K562 (cell line): Measurements from ENCODE around the gene ASMT. TPM values are rescaled to one million over a fixed set of nuclear protein-coding genes. Genes with fewer than 3 reads are reported as not detected.

ENCODE experiments used
- CREB1 ChIP-seq, 2 experiments: sonication (generic) in 1 of 2; formaldehyde crosslinking in 1 of 2; IDR thresholded peaks; 2 replicates each; pipeline versions ENCODE4 v1.6.1 to v1.8.0; 2012 to 2022; ENCODE audit warnings: inconsistent platforms in 1 of 2, mild to moderate bottlenecking in 1 of 2, missing genetic modification reagents in 1 of 2, moderate library complexity in 1 of 2
- DIDO1 ChIP-seq: fragments of 450-650 bp; IDR thresholded peaks from 2 replicates; pipeline ENCODE4 v1.6.1; 2016; ENCODE audit warnings: low read depth, missing biosample characterization, missing genetic modification characterization
- DPF2 ChIP-seq: fragments of 450-650 bp; IDR thresholded peaks from 2 replicates; pipeline ENCODE4 v1.6.1; 2016
- ELF2 ChIP-seq: fragments of 250-450 bp; sonication (Bioruptor Pico); IDR thresholded peaks from 2 replicates; pipeline ENCODE4 v1.5.0; 2021; ENCODE audit warnings: mild to moderate bottlenecking
- ELK3 ChIP-seq: fragments of 450-650 bp; formaldehyde crosslinking; IDR thresholded peaks from 2 replicates; pipeline ENCODE4 v1.4.0; 2020; ENCODE audit warnings: mild to moderate bottlenecking
- HINFP ChIP-seq: fragments of 450-650 bp; conservative IDR thresholded peaks from 2 replicates; pipeline ENCODE4 v1.6.1; 2016; ENCODE audit warnings: missing genetic modification characterization, low read depth, mild to moderate bottlenecking, control low read depth, missing compliant biosample characterization
- ILK ChIP-seq: fragments of 450-650 bp; IDR thresholded peaks from 2 replicates; pipeline ENCODE4 v1.6.1; 2016; ENCODE audit warnings: missing genetic modification characterization, low read depth, mild to moderate bottlenecking, missing compliant biosample characterization, moderate library complexity, borderline replicate concordance
- MAX ChIP-seq: sonication (generic); formaldehyde crosslinking; IDR thresholded peaks from 2 replicates; pipeline ENCODE4 v1.9.0; 2022; ENCODE audit warnings: mild to moderate bottlenecking, missing genetic modification reagents
- MXD1 ChIP-seq: fragments of 250-450 bp; sonication (Bioruptor Pico); IDR thresholded peaks from 2 replicates; pipeline ENCODE4 v1.8.0; 2021; ENCODE audit warnings: borderline replicate concordance, mild to moderate bottlenecking, moderate library complexity; ENCODE audit not compliant: poor library complexity, severe bottlenecking
- SAP30 ChIP-seq: fragments of 200-600 bp; sonication (generic); IDR thresholded peaks from 2 replicates; pipeline ENCODE4 v1.6.1; 2012; ENCODE audit warnings: borderline replicate concordance, low read depth, mild to moderate bottlenecking, moderate library complexity, low read length, control low read depth, inconsistent platforms; ENCODE audit not compliant: insufficient read depth, poor library complexity, severe bottlenecking
- SMAD2 ChIP-seq: fragments of 150-350 bp; IDR thresholded peaks from 2 replicates; pipeline ENCODE4 v1.6.1; 2014; ENCODE audit warnings: low read depth, mild to moderate bottlenecking, low read length
- TEAD2 ChIP-seq: fragments of 450-650 bp; IDR thresholded peaks from 2 replicates; pipeline ENCODE4 v1.6.1; 2016; ENCODE audit warnings: missing genetic modification characterization, control low read depth, missing compliant biosample characterization
- ZNF695 ChIP-seq: fragments of 450-650 bp; formaldehyde crosslinking; IDR thresholded peaks from 2 replicates; pipeline ENCODE4 v1.4.0; 2020; ENCODE audit warnings: mild to moderate bottlenecking, moderate library complexity
- polyA plus RNA-seq, 8 experiments: library from polyadenylated mRNA; depleted of rRNA in 4 of 8; stranded (reverse) in 5 of 8; unstranded in 3 of 8; fragments of >200 nt; fragmentation: Nextera tagmentation in 2 of 8; fragmentation: Illumina TruSeq in 1 of 8; extraction: Ambion mirVana in 2 of 8; extraction: Trizol in 1 of 8; gene quantifications; 2 replicates each; pipeline versions ENCODE4 v1.2.1 to v1.2.3, GENCODE V29; 2011 to 2014; ENCODE audit warnings: inconsistent platforms in 1 of 8, missing spikeins in 1 of 8
- total RNA-seq, 7 experiments: library from RNA; depleted of rRNA in 6 of 7; stranded (reverse); fragments of >200 nt in 6 of 7; fragmentation: Illumina TruSeq in 2 of 7; extraction: Trizol in 2 of 7; gene quantifications; 2 replicates each; pipeline versions ENCODE4 v1.2.1 to v1.2.3, GENCODE V29; 2011 to 2021; ENCODE audit warnings: low replicate concordance in 1 of 7

The ASMT gene
- total and polyA plus RNA-seq, 9 of the 15 experiments (the other 6 are each of a cell fraction or from before 2014, with no cell fraction given), result 0.06 TPM; not detected in 8

GRCh38 chrX:1582686-1583437, 32.0 kb upstream of the ASMT start (continued):
- no peak for TF ChIP-seq TEAD2
- no peak for TF ChIP-seq DIDO1
- no peak for TF ChIP-seq MXD1 (CRISPR knock-in tag)
- no peak for TF ChIP-seq MAX (CRISPR knock-in tag)
- TF ChIP-seq ILK (tag), result no peak
- no peak for TF ChIP-seq HINFP (tag)
- TF ChIP-seq CREB1 (IDR thresholded peaks at IDR 0.05), result no peak
- TF ChIP-seq CREB1 (CRISPR knock-in tag; IDR thresholded peaks at IDR 0.05), result no peak
- no peak for TF ChIP-seq SAP30
- TF ChIP-seq SMAD2, result no peak
- 0 out of 2 replicates have a peak, but pooled peaks have one; percentile 12 for TF ChIP-seq DPF2
- no peak for TF ChIP-seq ELK3
- TF ChIP-seq ELF2 (CRISPR knock-in tag), result no peak
- TF ChIP-seq ZNF695 (CRISPR knock-in tag), result no peak
- TF ChIP-seq, all 486 proteins: peak for 12
